Body of pancreas (tissue), 4 donors: ENCODE data around the gene ACP7.

Experiments
- CTCF ChIP-seq, 7 experiments: fragments of 450-650 bp in 4 of 7; fragments of 200-600 bp in 3 of 7; sonication (generic) in 3 of 7; IDR thresholded peaks; one replicate each; pipeline ENCODE4 v1.5.1; 2016 to 2019; ENCODE audit warnings: antibody characterized with exemption in 7 of 7
- POLR2A ChIP-seq, 3 donors: fragments of 450-650 bp; IDR thresholded peaks; one replicate each; pipeline ENCODE4 v1.6.1; 2016; ENCODE audit warnings: antibody characterized with exemption in 3 of 3, mild to moderate bottlenecking in 2 of 3

DNA sequence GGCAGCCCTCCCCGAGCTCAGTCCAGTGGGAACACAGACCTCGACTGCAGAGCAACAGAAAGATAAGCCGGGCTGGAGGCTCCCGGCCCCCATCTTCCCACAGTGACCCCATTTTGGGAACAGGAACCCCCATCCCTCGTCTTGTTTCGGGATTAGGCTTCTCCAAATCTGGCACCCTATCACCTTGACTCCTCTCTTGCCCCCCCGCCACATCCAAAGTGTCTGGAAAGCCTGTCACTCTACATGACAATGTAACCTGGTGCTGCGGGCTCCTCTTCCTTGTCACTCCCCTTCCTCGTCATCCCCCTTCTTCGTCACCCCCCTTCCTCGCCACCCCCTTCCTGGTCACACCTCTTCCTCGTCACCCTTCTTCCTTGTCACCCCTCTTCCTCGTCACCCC is 51.5 kb downstream of the ACP7 start:
- no peak for TF ChIP-seq CTCF (IDR thresholded peaks at IDR 0.05)
- TF ChIP-seq POLR2A (IDR thresholded peaks at IDR 0.05), result no peak
